UCSD-AML1 (cell line): Measurements from ENCODE around the gene TLE2.
"Not testable (repeated sequence)": the region's sequence is repeated elsewhere in the genome, so short reads cannot be mapped to it uniquely, and the experiment has no call there.

Experiments used
- DNase-seq: peaks from one replicate; lab custom pipeline; 2025; ENCODE audit not compliant: unreplicated experiment; lab: John Stamatoyannopoulos, UW

Gene TLE2

GRCh38 chr19:2988568-2988967 lies 40.5 kb downstream of the TLE2 start:
- no peak for DNase-seq

GRCh38 chr19:2987797-2988196 lies 41.3 kb downstream of the TLE2 start:
- no peak for DNase-seq

GRCh38 chr19:2986951-2987524 lies 42.0 kb downstream of the TLE2 start:
- DNase-seq: no peak

GRCh38 chr19:2984215-2984528 lies 44.9 kb downstream of the TLE2 start:
- DNase-seq: no peak

GRCh38 chr19:2983351-2984214 lies 45.5 kb downstream of the TLE2 start:
- peak; percentile 17 for DNase-seq

GRCh38 chr19:2982983-2983350 lies 46.1 kb downstream of the TLE2 start:
- DNase-seq: no peak

GRCh38 chr19:2982561-2982960 lies 46.5 kb downstream of the TLE2 start:
- no peak for DNase-seq

DNA sequence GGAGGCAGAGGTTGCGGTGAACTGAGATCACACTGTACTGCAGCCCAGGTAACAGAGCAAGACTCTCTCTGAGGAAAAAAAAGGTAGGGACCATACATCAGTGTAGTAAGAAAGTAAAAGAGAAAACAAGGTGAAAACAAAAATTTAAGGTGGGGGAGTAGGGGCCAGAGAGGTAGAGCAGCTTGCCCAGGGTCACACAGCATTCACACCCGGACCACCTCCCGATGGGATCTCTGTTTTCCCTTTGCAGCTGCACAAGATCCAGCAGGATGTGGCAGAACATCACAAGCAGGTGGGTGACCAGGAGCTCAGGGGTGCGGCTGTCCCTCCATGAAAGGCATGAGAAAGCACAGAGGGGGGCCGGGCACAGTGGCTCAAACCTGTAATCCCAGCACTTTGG lies 47.2 kb downstream of the TLE2 start:
- no peak for DNase-seq

DNA sequence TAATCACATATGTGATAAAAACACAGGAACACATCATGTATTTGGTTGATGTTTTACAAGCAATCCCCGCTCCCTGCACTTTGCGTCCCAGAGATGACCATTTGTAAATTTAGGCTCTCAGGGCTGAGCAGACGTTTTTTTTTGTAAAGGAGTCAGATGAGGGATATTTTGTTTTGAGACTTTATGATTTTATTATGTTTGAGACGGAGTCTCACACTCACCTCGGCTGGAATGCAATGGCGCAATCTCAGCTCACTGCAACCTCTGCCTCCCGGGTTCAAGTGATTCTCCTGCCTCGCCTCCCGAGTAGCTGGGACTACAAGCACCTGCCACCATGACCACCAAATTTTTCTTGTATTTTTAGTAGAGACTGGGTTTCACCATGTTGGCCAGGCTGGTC lies 50.3 kb downstream of the TLE2 start:
- no peak for DNase-seq

DNA sequence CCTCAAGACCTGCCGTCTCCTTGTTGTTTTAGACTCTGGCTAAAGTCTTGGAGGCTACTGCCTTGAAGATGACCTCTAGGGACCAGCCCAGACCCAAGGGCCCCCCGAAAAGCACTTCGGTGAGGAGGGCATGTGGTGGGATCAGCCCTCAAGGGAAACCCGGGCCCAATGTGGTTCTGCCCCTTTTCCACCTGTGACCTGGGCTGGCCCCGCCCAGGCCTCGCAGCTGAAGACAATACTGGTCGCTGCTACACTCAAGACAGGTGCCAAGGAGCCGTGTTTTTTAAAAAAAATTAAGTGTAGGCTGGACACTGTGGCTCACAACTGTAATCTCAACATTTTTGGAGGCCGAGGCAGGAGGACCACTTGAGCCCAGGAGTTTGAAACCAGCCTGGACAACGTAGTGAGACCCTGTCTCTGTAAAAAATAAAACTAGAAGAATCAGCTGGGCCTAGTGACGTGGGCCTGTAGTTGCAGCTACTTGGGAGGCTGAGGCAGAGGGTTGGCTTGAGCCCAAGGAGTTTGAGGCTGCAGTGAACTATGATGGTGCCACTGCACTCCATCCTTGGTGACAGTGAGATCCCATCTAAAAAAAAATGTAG lies 50.8 kb downstream of the TLE2 start:
- DNase-seq: no peak

DNA sequence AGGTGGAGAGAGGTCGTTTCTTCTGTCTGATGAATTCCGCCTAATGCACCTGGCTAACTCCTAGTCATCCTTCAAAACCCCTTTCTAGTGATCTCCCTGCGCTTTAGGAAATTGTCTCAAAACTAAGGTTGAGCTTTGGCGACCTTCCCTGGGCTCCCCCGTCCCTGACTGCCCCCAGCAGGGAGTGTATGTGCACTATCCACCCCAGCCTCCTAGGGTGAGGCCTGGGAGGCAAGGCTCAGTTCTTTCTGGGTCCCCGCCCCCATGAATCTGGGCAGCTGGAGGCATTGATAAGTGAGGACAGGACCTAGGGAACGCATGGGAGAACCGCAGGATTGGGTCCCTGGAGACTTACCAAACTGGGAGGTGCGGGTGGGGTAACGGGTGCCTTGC lies 51.3 kb downstream of the TLE2 start:
- no peak for DNase-seq

DNA sequence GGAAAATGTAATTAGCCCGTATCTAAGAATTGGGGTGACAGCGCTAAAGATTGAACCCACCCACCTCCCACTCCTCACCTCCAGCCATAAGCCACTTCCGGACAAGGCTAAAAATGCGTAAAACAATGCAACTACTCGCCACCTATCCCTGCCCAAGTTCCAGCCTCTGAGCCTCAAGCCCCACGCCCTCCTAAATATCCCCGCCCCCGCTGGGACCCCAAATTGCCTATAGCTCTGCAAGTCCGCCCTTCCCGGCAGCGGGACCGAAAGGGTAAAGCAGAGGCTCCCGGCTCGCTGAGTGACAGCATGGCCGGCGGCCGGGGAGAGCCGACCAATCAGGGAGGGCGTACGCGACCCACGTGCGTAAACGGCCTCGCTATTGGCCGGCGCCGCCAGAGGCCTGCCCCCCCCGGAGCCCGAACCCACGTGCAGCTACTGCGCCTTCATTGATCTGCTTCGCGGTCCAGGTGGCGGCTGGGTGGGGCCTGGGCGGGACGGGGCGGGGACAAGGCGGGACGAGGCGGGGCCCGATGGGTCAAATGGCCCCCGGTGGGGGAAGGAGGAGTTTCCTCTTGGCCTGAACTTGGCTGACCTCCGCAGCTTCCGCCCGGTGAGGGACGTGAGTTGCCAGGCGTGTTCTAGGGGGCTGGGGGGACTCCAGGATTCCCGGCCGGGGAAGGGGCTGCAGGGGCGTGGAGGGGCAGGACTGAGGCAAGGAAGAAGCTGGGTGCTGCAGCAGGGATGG lies 51.9 kb downstream of the TLE2 start, which contains the start of gene TLE6:
Gene TLE6, plus strand, starts transcription at position 564 of the 745 bp plus-strand sequence. CDS start 670 bp downstream, outside the sequence.
- peak; percentile 96 for DNase-seq

- no peak for DNase-seq
Observed at GRCh38 chr19:2976609-2977000, 52.5 kb downstream of the TLE2 start.

DNA sequence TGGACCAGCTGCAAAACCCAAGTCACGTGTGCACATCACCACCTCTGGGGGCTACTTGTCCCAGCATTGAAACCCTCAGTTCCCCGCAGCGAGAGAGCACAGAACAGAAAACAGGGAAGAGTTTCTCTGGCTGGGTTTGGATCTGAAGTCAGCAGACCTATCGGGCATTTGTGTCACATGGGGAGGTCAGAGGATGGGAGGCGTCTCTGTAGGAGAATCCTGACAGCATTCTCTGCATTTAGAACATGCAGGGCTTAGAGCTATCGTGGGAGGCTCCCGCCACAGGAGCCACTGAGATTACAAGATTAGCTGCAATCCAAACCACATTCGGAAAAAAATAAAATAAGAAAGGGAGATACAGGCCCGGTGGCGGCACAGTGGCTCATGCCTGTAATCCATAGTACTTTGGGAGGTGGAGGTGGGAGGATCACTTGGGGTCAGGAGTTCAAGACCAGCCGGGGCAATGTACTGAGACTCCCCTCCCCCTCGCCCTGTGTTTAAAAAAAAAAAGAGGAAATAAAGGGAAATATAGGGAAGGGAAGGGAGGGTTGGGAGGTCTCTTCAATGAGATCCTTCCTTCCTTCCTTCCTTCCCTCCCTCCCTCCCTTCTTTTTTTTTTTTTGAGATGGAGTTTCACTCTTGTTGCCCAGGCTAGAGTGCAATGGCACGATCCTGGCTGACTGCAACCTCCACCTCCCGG lies 54.6 kb downstream of the TLE2 start:
- DNase-seq: peak; percentile 67

- no peak for DNase-seq
Observed at GRCh38 chr19:2973229-2973628, 55.9 kb downstream of the TLE2 start.

- DNase-seq: no peak
Observed at GRCh38 chr19:2970201-2970835, 58.8 kb downstream of the TLE2 start.

DNA sequence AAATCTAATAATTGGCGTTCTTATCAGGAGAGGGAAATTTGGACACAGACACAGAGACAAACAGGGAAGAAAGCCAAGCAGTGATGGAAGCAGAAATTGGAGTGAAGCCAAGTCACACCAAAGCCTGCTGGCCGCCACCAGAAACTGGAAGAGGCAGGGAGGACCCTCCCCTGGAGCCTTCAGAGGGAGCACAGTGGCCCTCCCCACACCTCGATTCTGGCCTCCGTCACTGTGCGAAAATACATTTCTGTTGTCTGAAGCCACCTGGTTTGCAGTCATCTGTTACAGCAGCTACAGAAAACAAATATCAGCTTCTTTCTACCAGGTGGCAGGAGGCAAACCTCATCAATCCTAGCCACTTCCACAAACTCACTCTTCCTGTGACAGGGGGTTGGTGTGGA lies 60.0 kb downstream of the TLE2 start:
- DNase-seq: no peak

DNA sequence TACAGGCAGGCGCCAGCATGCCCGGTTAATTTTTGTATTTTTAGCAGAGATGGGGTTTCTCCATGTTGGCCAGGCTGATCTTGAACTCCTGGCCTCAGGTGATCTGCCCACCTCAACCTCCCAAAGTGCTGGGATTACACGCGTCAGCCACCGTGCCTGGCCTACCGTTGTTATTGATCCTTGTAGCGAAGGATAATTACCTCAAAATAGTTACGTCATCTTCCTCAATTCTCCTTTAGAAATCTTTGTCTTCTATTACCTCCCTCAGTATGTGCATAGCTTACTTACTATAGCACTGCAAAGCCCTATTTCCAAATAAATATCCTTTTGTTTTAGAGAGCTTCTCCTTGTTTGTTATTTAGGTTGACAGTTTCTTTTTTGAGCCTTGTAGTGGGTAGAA lies 61.1 kb downstream of the TLE2 start:
- no peak for DNase-seq

DNA sequence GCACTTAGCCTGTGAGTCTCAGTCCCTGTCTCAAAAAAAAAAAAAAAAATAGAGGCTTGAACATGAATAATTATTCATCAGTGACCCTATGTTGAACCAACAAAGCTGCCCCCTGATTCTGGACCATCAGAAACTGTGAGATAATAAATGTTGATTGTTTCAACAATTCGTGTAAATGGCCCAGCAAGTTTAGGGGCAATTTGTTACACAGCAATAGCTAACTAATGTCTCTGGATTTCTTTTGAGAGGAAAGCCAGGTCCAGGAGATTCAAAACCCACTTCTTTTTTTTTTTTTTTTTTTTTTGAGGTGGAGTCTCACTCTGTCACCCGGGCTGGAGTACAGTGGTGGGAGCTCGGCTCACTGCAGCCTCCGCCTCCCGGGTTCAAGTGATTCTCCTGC lies 64.2 kb downstream of the TLE2 start:
- no peak for DNase-seq

DNA sequence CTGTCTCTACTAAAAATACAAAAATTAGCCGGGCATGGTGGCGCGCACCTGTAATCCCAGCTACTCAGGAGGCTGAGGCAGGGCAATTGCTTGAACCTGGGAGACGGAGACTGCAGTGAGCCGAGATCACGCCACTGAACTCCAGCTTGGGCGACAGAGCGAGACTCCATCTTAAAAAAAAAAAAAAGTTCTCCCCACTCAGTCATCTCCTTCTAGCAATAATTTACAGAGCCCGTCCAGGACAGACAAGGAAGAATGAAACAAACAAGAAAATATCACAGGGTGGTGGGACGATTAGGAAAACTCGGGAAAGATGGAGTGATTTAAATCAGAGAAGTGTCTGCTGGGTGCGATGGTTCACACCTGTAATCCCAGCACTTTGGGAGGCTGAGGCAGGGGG lies 65.4 kb downstream of the TLE2 start:
- DNase-seq: not testable (repeated sequence)

- no peak for DNase-seq
Observed at GRCh38 chr19:2963122-2963521, 66.0 kb downstream of the TLE2 start.
